ENCODE results near the gene PROCA1. TPM values are rescaled to one million over a fixed set of nuclear protein-coding genes. Genes with fewer than 3 reads are reported as not detected.
A peak's percentile ranks its signal among the peaks of the same experiment; 100 is the strongest.

PROCA1 gene
- total and polyA plus RNA-seq, 9 of the 15 experiments (the other 6 are each of a cell fraction or from before 2014, with no cell fraction given), result 0.78 to 16.2 (median 5.6) TPM

- TF ChIP-seq, protein P1, sequence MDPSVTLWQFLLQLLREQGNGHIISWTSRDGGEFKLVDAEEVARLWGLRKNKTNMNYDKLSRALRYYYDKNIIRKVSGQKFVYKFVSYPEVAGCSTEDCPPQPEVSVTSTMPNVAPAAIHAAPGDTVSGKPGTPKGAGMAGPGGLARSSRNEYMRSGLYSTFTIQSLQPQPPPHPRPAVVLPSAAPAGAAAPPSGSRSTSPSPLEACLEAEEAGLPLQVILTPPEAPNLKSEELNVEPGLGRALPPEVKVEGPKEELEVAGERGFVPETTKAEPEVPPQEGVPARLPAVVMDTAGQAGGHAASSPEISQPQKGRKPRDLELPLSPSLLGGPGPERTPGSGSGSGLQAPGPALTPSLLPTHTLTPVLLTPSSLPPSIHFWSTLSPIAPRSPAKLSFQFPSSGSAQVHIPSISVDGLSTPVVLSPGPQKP (CRISPR knock-in tag; IDR thresholded peaks at IDR 0.05), result no peak
- TF ChIP-seq ZNF518B (CRISPR knock-in tag; IDR thresholded peaks at IDR 0.05), result no peak
- TF ChIP-seq NONO (IDR thresholded peaks at IDR 0.05; ENCODE audit: low read depth in 2 of 2, low read length in 1 of 2), result no peak; a peak in 1 of 4 replicates
- TF ChIP-seq MTA3 (IDR thresholded peaks at IDR 0.05; ENCODE audit: borderline replicate concordance), result peak; percentile 90
- peak; percentile 95 for TF ChIP-seq DPF2 (IDR thresholded peaks at IDR 0.05)
- TF ChIP-seq ETV5 (CRISPR knock-in tag; IDR thresholded peaks at IDR 0.05; ENCODE audit: low read depth), result no peak
- TF ChIP-seq, protein P2, sequence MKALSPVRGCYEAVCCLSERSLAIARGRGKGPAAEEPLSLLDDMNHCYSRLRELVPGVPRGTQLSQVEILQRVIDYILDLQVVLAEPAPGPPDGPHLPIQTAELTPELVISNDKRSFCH (CRISPR knock-in tag; IDR thresholded peaks at IDR 0.05), result no peak
- TF ChIP-seq, protein P2 (tag; IDR thresholded peaks at IDR 0.05), result no peak
- no peak for TF ChIP-seq DNMT1 (IDR thresholded peaks at IDR 0.05)
- no peak for TF ChIP-seq ZSCAN32 (CRISPR knock-in tag; IDR thresholded peaks at IDR 0.05)
- TF ChIP-seq ZNF274 (IDR thresholded peaks at IDR 0.05; ENCODE audit: borderline replicate concordance, low read depth, low read length), result no peak
- TF ChIP-seq NEUROD1 (IDR thresholded peaks at IDR 0.05; ENCODE audit: borderline replicate concordance, low read depth, low read length, partially characterized antibody), result peak; percentile 81
- TF ChIP-seq, protein P3, sequence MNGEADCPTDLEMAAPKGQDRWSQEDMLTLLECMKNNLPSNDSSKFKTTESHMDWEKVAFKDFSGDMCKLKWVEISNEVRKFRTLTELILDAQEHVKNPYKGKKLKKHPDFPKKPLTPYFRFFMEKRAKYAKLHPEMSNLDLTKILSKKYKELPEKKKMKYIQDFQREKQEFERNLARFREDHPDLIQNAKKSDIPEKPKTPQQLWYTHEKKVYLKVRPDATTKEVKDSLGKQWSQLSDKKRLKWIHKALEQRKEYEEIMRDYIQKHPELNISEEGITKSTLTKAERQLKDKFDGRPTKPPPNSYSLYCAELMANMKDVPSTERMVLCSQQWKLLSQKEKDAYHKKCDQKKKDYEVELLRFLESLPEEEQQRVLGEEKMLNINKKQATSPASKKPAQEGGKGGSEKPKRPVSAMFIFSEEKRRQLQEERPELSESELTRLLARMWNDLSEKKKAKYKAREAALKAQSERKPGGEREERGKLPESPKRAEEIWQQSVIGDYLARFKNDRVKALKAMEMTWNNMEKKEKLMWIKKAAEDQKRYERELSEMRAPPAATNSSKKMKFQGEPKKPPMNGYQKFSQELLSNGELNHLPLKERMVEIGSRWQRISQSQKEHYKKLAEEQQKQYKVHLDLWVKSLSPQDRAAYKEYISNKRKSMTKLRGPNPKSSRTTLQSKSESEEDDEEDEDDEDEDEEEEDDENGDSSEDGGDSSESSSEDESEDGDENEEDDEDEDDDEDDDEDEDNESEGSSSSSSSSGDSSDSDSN (IDR thresholded peaks at IDR 0.05; ENCODE audit: borderline replicate concordance in 1 of 2, low read depth in 2 of 2, low read length in 2 of 2), result peak; percentile 29 to 85; a peak in 2 of 4 replicates
- TF ChIP-seq, protein P4, sequence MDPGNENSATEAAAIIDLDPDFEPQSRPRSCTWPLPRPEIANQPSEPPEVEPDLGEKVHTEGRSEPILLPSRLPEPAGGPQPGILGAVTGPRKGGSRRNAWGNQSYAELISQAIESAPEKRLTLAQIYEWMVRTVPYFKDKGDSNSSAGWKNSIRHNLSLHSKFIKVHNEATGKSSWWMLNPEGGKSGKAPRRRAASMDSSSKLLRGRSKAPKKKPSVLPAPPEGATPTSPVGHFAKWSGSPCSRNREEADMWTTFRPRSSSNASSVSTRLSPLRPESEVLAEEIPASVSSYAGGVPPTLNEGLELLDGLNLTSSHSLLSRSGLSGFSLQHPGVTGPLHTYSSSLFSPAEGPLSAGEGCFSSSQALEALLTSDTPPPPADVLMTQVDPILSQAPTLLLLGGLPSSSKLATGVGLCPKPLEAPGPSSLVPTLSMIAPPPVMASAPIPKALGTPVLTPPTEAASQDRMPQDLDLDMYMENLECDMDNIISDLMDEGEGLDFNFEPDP (CRISPR knock-in tag; IDR thresholded peaks at IDR 0.05), result no peak
- TF ChIP-seq BCL6 (CRISPR knock-in tag; IDR thresholded peaks at IDR 0.05), result no peak
- no peak for TF ChIP-seq CREB1 (IDR thresholded peaks at IDR 0.05)
- TF ChIP-seq CREB1 (CRISPR knock-in tag; IDR thresholded peaks at IDR 0.05), result no peak
- TF ChIP-seq KLF1 (tag; IDR thresholded peaks at IDR 0.05), result no peak
- no peak for TF ChIP-seq ZNF143 (CRISPR knock-in tag; IDR thresholded peaks at IDR 0.05)
- TF ChIP-seq ZNF75A (CRISPR knock-in tag; IDR thresholded peaks at IDR 0.05), result no peak
Measured at GRCh38 chr17:28735242-28735722, 23.6 kb upstream of the PROCA1 start (continued).
